GM10847 (cell line): Measurements from ENCODE around the gene MIF.

Source experiments
- POLR2A ChIP-seq: IDR thresholded peaks from 2 replicates; pipeline ENCODE4 v1.6.1; 2011; ENCODE audit not compliant: insufficient read length; ENCODE audit errors: extremely low read depth

Gene MIF

DNA sequence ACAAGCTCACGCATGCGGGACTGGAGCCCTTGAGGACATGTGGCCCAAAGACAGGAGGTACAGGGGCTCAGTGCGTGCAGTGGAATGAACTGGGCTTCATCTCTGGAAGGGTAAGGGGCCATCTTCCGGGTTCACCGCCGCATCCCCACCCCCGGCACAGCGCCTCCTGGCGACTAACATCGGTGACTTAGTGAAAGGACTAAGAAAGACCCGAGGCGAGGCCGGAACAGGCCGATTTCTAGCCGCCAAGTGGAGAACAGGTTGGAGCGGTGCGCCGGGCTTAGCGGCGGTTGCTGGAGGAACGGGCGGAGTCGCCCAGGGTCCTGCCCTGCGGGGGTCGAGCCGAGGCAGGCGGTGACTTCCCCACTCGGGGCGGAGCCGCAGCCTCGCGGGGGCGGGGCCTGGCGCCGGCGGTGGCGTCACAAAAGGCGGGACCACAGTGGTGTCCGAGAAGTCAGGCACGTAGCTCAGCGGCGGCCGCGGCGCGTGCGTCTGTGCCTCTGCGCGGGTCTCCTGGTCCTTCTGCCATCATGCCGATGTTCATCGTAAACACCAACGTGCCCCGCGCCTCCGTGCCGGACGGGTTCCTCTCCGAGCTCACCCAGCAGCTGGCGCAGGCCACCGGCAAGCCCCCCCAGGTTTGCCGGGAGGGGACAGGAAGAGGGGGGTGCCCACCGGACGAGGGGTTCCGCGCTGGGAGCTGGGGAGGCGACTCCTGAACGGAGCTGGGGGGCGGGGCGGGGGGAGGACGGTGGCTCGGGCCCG lies at the start of gene MIF:
Gene MIF (plus strand): TSS at position 439 of the 765 bp plus-strand sequence. CDS start 92 bp downstream, at position 531.
- TF ChIP-seq POLR2A, result peak; percentile 78

DNA sequence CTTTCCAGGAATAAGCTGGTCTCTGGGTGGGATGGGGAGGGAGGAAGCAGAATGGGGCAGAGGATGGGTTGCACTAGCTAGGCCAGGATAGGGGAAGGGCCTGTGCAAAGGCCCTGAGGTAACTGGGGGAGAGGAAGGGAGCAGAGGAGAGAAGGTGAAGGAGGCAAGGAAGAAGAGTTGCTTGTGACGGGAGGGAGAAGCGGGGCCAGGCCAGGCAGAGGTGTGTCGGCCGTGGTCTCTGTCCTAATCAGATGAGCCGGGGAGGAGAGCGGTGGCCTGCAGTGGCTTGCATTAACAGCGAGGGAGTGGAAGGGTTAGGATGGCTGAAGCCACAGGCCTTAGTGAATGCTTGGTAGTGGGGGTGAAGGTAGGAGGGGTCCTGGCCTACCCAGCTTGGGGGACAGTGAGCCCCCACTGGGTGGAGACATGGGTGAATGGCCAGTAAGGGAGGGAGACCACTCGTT lies 49.4 kb upstream of the MIF start:
- no peak for TF ChIP-seq POLR2A

DNA sequence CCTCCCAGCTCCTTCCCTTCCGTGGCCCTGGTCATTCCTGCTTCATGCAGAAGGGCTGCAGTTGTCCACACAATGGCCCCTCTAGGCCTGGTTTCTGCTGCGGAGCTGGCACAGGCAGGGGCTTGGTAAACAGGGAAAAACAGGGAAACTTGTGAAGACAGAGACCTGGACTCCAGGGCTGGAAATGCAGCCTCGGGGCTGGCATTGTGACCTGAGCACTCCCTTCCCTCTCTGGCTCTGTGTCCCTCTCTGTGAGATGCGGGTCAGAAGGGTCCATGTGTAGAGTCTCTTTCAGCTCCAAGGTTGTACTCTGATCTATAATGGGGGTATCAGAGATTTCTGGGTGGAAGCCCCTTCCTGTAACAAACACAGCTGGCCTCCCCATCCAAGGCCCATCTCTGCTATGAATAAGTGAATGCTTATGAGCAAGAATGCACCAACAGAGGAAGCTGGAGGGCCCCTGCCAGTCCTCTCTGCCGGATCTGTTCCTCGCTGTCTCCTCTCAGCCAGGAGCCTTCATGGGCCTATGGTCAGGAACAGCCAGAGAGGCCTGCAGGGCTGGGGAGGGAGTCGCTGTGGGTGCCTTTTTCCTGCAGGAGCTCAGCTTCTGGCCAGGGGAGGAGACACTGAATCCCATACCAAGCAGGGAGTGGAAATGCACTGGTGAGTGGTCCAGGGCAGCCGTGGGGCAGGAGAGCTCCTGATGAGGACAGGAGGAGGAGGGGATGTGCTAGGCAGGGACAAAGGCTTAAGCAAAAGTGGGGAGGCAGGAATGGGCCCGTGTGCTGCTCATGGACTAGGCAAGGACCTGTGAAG lies 48.7 kb upstream of the MIF start:
- no peak for TF ChIP-seq POLR2A

DNA sequence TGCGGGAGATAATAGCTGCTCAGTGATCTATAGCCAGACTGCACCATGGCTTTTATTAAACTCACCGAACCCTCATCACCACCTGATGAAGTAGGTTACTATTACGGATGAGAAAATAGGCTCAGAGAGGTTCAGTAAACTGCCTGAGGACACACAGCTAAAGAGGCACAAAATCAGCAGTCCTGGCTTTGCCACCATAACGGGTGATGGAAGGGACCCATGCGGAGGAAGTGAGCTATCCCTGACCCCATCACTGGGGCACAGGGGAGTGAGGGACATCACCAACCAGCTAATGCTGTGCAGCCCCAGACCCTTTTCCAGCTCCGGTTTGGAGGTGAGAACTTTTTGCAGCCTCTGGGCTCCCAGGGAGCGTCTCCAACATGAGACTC lies 48.1 kb upstream of the MIF start:
- TF ChIP-seq POLR2A, result no peak

DNA sequence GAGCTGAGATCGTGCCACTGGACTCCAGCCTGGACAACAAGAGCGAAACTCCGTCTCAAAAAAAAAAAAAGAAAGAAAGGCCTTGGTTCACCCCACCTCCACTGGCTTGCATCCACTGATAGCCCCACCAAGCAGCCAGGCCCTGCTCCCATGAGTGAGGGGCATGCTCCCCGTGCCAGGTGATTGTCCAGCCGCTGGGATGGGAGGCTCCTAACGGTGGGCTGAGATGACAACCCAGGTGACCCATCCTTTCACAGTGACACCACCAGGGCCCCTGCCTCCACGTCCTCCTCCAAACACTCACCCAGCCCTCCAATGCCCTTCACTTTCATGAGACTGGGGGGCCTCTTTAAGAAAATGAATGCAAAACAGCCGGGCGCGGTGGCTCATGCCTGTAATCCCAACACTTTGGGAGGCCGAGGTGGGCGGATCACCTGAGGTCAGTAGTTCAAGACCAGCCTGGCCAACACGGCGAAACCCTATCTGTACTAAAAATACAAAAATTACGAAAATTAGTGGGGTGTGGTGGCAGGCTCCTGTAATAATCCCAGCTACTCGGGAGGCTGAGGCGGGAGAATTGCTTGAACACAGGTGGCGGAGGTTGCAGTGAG lies 46.8 kb upstream of the MIF start:
- TF ChIP-seq POLR2A, result no peak

DNA sequence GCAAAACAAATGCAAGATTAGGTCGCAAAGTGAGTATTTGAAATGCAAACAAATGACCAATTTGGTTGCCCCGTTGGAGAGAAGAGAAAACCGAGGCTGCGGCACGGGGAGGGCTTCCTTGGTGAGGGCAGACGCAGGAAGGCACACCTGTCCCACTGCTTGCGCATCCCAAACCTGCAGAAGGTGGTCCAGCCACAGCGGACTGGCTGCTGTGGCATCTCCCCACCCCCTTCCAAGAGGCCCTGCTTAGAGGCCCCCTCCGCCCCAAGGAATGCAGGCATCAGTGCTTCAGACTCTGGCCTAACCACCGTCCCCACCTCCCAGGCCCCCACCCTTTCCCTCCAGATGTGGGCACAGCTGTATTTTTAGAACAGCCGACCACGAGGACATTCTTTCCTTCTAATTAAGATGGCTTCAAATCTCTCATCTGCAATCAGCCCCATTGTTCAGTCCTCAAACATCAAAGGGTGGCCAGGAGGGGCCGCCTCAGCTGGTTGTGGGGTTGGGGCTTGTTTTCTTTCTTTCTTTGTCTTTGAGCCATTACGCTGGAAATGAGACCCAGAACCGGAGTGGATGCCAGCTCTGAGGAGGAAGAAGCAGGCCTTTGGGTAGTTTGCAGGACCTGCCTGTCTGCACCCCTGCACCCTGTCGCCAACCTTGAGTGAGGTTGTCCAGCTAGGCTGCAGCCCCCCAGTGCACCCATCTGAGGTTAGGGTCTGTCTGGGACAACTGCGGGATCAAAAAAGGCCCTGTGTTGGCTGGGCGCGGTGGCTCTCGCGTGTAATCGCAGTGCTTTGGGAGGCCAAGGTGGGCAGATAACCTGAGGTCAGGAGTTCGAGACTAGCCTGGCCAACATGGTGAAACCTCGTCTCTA lies 46.0 kb upstream of the MIF start:
- peak; percentile 14 for TF ChIP-seq POLR2A

DNA sequence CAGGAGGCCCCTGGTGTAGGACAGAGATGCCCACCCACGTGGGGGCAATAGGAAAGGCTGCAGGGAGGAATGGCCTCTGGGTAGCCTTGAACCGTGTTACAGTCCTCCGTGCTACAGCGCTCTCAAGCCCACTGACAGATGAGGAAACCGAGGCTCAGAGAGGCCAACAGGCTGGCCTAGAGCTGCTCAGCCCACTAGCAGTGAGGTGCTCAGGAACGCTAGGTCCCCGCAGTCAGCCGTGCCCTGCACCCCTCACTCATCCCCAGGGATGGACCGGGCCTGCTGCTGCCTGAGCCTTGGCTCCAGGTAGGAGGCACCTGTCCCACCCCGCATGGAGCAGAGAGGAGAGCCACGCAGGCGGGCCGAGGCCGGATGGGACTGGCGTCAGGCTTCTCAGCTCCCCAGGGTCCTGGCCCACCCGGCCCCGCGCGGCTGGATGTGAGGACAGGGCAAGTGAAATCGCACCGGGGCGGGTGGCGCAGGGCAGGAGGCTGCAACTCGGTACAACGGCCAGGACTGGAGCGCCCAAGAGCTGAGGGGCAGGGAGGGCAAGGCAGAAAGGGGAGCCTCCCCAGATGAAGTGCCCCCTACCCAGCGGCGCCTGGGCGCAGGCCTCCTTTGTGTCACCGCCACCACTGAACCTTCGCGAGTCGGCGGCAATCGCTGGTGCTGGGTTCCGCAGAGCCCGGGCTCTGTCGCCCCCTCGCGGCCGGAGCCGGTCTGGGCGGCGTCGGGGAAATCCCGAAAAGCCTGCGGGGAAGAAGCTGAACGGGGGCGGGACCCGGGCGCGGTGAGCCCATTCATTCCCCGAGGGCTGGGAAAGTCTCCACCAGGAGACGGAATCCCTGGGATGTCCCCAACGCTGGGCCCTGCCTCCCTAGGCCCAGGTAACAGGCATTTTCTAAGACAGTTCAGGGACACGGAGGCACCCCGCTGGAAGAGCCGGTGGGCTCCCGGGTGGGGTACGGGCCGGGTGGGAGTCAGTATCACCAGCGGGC lies 44.9 kb upstream of the MIF start:
- no peak for TF ChIP-seq POLR2A

DNA sequence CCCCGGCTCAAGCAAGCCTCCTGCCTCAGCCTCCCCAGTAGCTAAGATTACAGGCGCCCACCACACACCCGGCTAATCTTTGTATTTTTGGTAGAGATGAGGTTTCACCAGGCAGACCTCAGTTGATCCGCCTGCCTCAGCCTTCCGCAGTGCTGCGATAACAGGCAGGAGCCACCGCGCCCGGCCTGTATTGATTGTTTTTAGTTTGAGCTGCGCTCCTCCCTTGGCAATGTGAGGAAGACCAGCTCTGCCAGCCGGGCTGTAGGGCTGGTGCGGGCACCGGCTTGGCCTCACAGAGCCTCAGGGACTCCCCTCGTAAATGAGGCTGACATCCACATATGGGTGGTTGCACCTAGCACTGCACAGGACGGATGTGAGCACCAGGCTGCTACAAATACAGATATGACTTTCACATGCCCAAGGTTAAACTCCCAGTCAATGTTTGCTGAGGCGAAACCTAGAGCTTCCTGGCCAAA lies 44.0 kb upstream of the MIF start:
- TF ChIP-seq POLR2A, result no peak

DNA sequence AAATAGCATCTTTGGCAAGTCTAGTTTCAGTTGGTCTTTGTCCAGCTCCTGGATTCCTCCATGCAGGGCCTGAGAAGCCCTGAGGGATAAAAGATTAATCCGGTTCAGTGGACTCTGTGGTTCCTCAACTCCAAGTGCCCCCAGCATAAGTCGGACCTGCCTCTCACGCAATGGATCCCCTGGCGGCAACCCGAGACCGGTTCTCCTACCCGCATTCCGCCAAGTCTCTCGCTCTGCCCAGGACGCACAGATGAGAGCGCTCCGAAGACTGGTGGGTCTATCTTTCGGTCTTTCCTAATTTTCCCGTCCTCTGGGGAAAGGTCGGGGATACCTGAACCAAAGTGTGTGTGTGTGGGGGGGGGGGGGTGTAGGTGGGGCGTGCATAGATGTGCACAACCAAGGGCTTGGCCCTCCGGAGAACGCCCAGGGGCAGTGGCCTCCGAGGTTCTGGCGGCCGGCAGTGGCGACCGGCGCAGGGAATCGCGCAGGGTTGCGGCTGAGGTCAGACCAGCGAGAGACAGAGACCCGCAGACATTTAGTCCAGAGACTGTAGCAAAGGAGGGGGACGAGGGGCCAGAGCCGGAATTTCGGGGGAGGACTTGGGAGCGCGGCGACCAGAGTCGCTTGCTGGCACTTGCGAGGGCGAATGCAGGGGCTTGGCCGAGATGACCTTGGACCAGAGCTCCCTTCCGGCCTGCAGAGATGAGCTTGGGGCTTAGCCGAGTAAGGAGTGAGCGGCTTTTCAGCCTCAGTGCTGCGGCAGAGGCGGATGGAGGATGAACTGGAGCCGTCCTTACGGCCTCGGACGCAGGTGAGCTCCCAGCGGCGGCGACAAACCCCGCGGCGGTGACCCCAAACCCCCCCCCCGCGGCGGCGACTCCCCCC lies 37.2 kb upstream of the MIF start:
- no peak for TF ChIP-seq POLR2A

DNA sequence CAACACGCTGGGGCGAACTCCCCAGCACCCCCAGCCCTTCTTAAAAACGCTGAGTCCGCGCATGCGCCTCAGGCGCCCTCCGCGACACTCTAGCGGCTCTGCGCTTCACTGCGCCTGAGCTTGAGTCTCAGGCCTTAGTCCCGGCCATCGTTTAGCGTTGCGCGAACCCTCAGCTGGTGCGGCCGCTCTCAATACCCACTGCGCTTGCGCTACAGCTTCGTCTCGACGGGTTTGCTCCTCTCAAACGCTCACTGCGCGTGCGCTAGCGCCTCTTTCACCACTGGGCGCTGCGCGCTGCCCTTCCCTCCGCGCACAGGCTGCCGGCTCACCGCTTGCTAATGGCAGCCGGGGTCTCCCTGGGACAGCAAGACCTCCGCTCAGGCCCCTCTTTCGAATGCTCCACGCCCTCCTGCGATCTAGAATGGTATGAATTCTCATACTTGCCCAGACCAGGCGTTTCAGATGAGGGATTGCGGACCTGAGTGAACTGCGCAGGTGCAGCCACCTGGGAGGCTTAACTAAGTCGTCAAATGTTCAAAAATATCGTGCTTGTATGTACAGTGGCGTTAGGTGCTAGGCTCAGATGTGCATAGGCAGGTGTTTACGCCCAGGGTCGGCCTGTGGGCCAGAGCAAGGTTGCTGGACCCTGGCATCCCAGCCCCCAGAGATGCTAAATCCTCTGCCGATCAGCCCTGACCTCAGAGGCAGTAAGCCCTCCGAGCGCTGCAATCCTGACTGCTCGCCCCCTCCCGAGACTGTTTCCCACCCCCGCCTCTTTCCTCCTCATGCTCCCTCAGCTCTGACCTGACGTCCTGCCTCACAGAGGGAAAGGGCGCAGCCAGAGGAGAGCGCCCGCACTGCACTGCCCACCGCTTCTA lies 36.3 kb upstream of the MIF start, which contains the start of gene SLC2A11:
Gene SLC2A11 (plus strand): TSS at position 270 of the 878 bp plus-strand sequence. CDS start 125 bp downstream, at position 395.
- TF ChIP-seq POLR2A, result peak; percentile 90

DNA sequence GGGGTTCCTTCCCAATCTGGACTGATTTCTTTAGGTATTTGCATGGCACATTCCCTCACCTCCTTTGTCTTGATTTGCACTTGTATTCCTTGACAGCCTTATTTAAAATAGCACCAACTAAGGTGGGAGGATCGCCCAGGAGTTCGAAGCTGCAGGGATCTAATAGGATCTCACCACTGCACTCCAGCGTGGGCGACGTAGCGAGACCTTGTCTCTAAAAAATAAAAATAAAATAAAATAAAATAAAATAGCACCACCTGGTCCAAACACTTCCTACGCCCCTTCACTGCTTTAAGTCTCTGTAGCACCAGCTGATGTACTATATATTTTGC lies 35.7 kb upstream of the MIF start:
- TF ChIP-seq POLR2A, result no peak

DNA sequence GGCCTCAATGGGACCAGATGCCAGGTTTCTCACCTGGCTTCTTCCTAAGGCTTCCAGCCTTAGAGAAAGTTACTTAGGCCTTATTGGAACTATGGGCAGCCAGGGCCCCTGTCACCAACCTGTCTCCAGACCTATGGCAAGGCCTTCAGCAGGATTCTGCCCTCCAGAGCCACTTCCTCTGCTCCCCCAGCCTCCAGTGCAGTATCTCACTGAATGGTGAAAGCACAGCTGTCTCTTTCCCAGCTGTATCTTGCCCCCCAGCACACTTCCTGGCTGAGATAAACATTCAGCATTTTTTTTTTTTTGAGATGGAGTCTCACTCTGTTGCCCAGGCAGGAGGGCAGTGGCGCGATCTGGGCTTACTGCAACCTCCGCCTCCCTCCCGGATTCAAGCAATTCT lies 35.0 kb upstream of the MIF start:
- TF ChIP-seq POLR2A, result no peak
